IMR-90 (cell line): ENCODE measurements around the gene DYRK3. TPM values are rescaled to one million over a fixed set of nuclear protein-coding genes. Genes with fewer than 3 reads are reported as not detected.

Source experiments
- ATAC-seq: fragments of 200-7000 bp; cut with Tn5 transposase; 2 replicates; pipeline ENCODE4 v1.9.1; 2020; ENCODE audit warnings: low read depth, mild to moderate bottlenecking, moderate library complexity
- BruUV-seq: library from RNA; stranded (reverse); fragments of 400-500 nt; replicated peaks from 2 replicates; lab custom pipeline; 2021; lab: Mats Ljungman, UMichigan
- CTCF ChIA-PET: fragments of 300-600 bp; formaldehyde crosslinking; extraction: SDS; loops from one replicate; lab custom pipeline; 2021; ENCODE audit warnings: antibody characterized with exemption; lab: Yijun Ruan, JAX
- POLR2A ChIA-PET: fragments of 300-600 bp; sonication (Branson Sonifier 250); formaldehyde crosslinking; loops from one replicate; lab custom pipeline; 2022; ENCODE audit warnings: antibody characterized with exemption; ENCODE audit not compliant: unreplicated experiment; lab: Charles Lee
- DNase-seq: peaks from one replicate; pipeline ENCODE4 v3.0.0; 2013
- H2AFZ ChIP-seq: replicated peaks from 2 replicates; pipeline ENCODE3; 2013; ENCODE audit warnings: low read length, mild to moderate bottlenecking; ENCODE audit not compliant: poor library complexity
- H2AK5ac ChIP-seq: 2 replicates; pipeline ENCODE4 v1.6.1; 2013; ENCODE audit warnings: low read depth, low read length, inconsistent platforms
- H2AK9ac ChIP-seq: replicated peaks from 2 replicates; pipeline ENCODE3; 2013; ENCODE audit warnings: mild to moderate bottlenecking, low read depth, low read length, moderate library complexity; ENCODE audit not compliant: poor library complexity
- H2BK120ac ChIP-seq: 2 replicates; pipeline ENCODE4 v1.6.1; 2013; ENCODE audit warnings: low read depth, low read length, inconsistent platforms
- H2BK15ac ChIP-seq: 3 replicates; pipeline ENCODE4 v1.6.1; 2013; ENCODE audit warnings: low read depth, low read length, inconsistent platforms
- H2BK20ac ChIP-seq: 2 replicates; pipeline ENCODE4 v1.6.1; 2013; ENCODE audit warnings: low read depth, mild to moderate bottlenecking, inconsistent platforms, low read length, moderate library complexity
- H2BK5ac ChIP-seq: 2 replicates; pipeline ENCODE4 v1.6.1; 2013; ENCODE audit warnings: mild to moderate bottlenecking, low read depth, low read length, inconsistent platforms; ENCODE audit not compliant: poor library complexity, severe bottlenecking
- H3K14ac ChIP-seq: replicated peaks from 2 replicates; pipeline ENCODE4 v1.6.1; 2013; ENCODE audit warnings: low read depth, low read length, inconsistent platforms
- H3K18ac ChIP-seq: 2 replicates; pipeline ENCODE4 v1.6.1; 2013; ENCODE audit warnings: low read depth, low read length, control low read depth
- H3K23ac ChIP-seq: 2 replicates; pipeline ENCODE4 v1.6.1; 2013; ENCODE audit warnings: low read depth, low read length, inconsistent platforms
- H3K27ac ChIP-seq: 2 replicates; pipeline ENCODE4 v1.5.1; 2013; ENCODE audit warnings: mild to moderate bottlenecking, control low read depth, low read length; ENCODE audit not compliant: insufficient read depth
- H3K27me3 ChIP-seq: 2 replicates; pipeline ENCODE4 v1.6.1; 2013; ENCODE audit warnings: low read length; ENCODE audit not compliant: control insufficient read depth, insufficient read depth
- H3K36me3 ChIP-seq: 2 replicates; pipeline ENCODE4 v1.6.1; 2013; ENCODE audit warnings: low read length, mixed read lengths; ENCODE audit not compliant: control insufficient read depth, insufficient read depth
- H3K4ac ChIP-seq: 2 replicates; pipeline ENCODE4 v1.6.1; 2013; ENCODE audit warnings: low read depth, low read length, inconsistent platforms
- H3K4me1 ChIP-seq: 2 replicates; pipeline ENCODE4 v1.6.1; 2013; ENCODE audit warnings: low read length, mixed read lengths; ENCODE audit not compliant: control insufficient read depth, insufficient read depth
- H3K4me2 ChIP-seq: 2 replicates; pipeline ENCODE4 v1.6.1; 2013; ENCODE audit warnings: low read depth, mild to moderate bottlenecking, control low read depth, low read length, moderate library complexity
- H3K4me3 ChIP-seq: 2 replicates; pipeline ENCODE4 v1.5.1; 2013; ENCODE audit warnings: low read depth, mild to moderate bottlenecking, control low read depth, low read length, moderate library complexity; ENCODE audit not compliant: insufficient read depth
- H3K56ac ChIP-seq: 2 replicates; pipeline ENCODE4 v1.6.1; 2013; ENCODE audit warnings: low read length, inconsistent platforms; ENCODE audit not compliant: insufficient read depth; ENCODE audit errors: extremely low read depth
- H3K79me1 ChIP-seq, 2 experiments: 2 replicates each; pipeline ENCODE4 v1.6.1; 2013; ENCODE audit warnings: low read length in 2 of 2, inconsistent platforms in 1 of 2, low read depth in 1 of 2
- H3K9ac ChIP-seq: 2 replicates; pipeline ENCODE4 v1.6.1; 2013; ENCODE audit warnings: low read depth, low read length, control low read depth
- H3K9me1 ChIP-seq: 2 replicates; pipeline ENCODE4 v1.6.1; 2013; ENCODE audit warnings: low read length, inconsistent platforms; ENCODE audit not compliant: insufficient read depth
- H3K9me3 ChIP-seq: 2 replicates; pipeline ENCODE4 v1.6.1; 2013; ENCODE audit warnings: low read length; ENCODE audit not compliant: control insufficient read depth, insufficient read depth
- H4K20me1 ChIP-seq: 2 replicates; pipeline ENCODE4 v1.6.1; 2013; ENCODE audit warnings: low read length, inconsistent platforms; ENCODE audit not compliant: insufficient read depth
- H4K5ac ChIP-seq: 2 replicates; pipeline ENCODE4 v1.6.1; 2013; ENCODE audit warnings: mild to moderate bottlenecking, low read depth, low read length, control low read depth
- H4K8ac ChIP-seq, 2 experiments: 2 replicates each; pipeline ENCODE4 v1.6.1; 2013; ENCODE audit warnings: low read depth in 2 of 2, low read length in 2 of 2, control low read depth in 1 of 2, inconsistent platforms in 1 of 2
- H4K91ac ChIP-seq: 2 replicates; pipeline ENCODE4 v1.6.1; 2013; ENCODE audit warnings: low read depth, low read length, inconsistent platforms; ENCODE audit not compliant: insufficient read depth
- CHD1 ChIP-seq: IDR thresholded peaks from 2 replicates; pipeline ENCODE4 v1.6.1; 2012; ENCODE audit warnings: low read depth, low read length, improper control_type of control experiment
- ELK1 ChIP-seq: fragments of 150-350 bp; IDR thresholded peaks from 2 replicates; pipeline ENCODE4 v1.6.1; 2016; ENCODE audit warnings: low read depth, mild to moderate bottlenecking, low read length, moderate library complexity, borderline replicate concordance
- dilution Hi-C: fragments of 300-500 bp; cut with HindIII; formaldehyde crosslinking; loops from one replicate; pipeline ENCODE4 v1.14.3; 2018; ENCODE audit warnings: low sequenced_read_pairs; ENCODE audit not compliant: unreplicated experiment
- in situ Hi-C: fragments of 300-500 bp; cut with MboI; formaldehyde crosslinking; loops from 3 replicates; pipeline ENCODE4 v1.14.3; 2019; ENCODE audit warnings: low sequenced_read_pairs, inconsistent platforms, mixed read lengths
- intact Hi-C: fragments of 100-400 bp; cut with micrococcal nuclease; formaldehyde crosslinking; loops from 2 replicates; pipeline ENCODE4 v1.10.0; 2022
- polyA plus RNA-seq, 3 experiments: library from polyadenylated mRNA; depleted of rRNA; stranded (reverse); fragments of >200 nt; gene quantifications; 2 replicates each; pipeline ENCODE4 v1.2.3, GENCODE V29; 2012; ENCODE audit warnings: low replicate concordance in 1 of 3
- total RNA-seq: library from RNA; depleted of rRNA; stranded (reverse); fragments of >200 nt; gene quantifications from 2 replicates; pipeline ENCODE4 v1.2.3, GENCODE V29; 2012

DYRK3 gene
- total and polyA plus RNA-seq, 2 of the 4 experiments (the other 2 are of a cell fraction) = 5.5 to 22.0 TPM

GRCh38 chr1:206647224-206647623 lies 11.9 kb downstream of the DYRK3 start:
- Histone ChIP-seq H3K79me1 (peaks cover 10 to 28% of the 10 kb centered on the region in 2 experiments; a peak in 3 of 4 replicates), H2AK9ac (no peak overlapping the region), H3K4me1 (peaks cover 2% of the 10 kb centered on the region; the same call in 1 of the 2 replicates), H2AFZ (no peak overlapping the region), H3K56ac (no peak overlapping the region), H4K20me1 (no peaks in the 10 kb centered on the region; the same call in 1 of the 2 replicates), H3K18ac (peak overlapping the region; percentile 81; the same call in 1 of the 2 replicates), H3K4me2 (no peak overlapping the region), H3K14ac (no peak overlapping the region), H3K36me3 (peaks cover 15% of the 10 kb centered on the region), H3K4ac (no peak overlapping the region), H2BK5ac (no peak overlapping the region), H3K4me3 (no peak overlapping the region), H3K9me3 (no peaks in the 10 kb centered on the region), H2BK120ac (no peak overlapping the region), H4K8ac (no peak overlapping the region), H3K27ac (no peak overlapping the region), H4K5ac (peak overlapping the region; percentile 84; the same call in 1 of the 2 replicates), H3K27me3 (no peaks in the 10 kb centered on the region), H3K23ac (0 out of 2 replicates have a peak overlapping the region, but pooled peaks have one; percentile 27), H3K9me1 (no peaks in the 10 kb centered on the region; the same call in 1 of the 2 replicates), H2BK15ac (no peak overlapping the region), H3K9ac (no peak overlapping the region), H4K91ac (no peak overlapping the region), H2AK5ac (no peak overlapping the region), H2BK20ac (no peak overlapping the region)
- intact Hi-C loops = no loop called here
- ATAC-seq = no peak
- BruUV-seq = no TSS peak
- ChIA-PET CTCF (interaction anchor here (2.4 kb wide), 1 partner anchor 17 kb away, joined by 10 read pairs; no protein-coding TSS in a partner anchor), POLR2A (no interaction called here)
- in situ Hi-C loops = no loop called here
- TF ChIP-seq ELK1 (no peak), CHD1 (no peak)
- no peak for DNase-seq
- dilution Hi-C loops = no loop called here
